ENCODE results near the gene CKLF.
"Not testable (repeated sequence)": the region's sequence is repeated elsewhere in the genome, so short reads cannot be mapped to it uniquely, and the experiment has no call there.

The CKLF gene

GRCh38 chr16:66552286-66553177 is at the start of gene CKLF:
TSS of gene CKLF (plus strand) at chr16:66552576. CDS start at chr16:66552716, 140 bp downstream.
- no peak for DNase-seq

- no peak for DNase-seq
Measured at GRCh38 chr16:66503030-66503429, 49.3 kb upstream of the CKLF start.

- no peak for DNase-seq
Measured at GRCh38 chr16:66503612-66504011, 48.8 kb upstream of the CKLF start.

- no peak for DNase-seq
Measured at GRCh38 chr16:66507731-66508239, 44.6 kb upstream of the CKLF start.

- no peak for DNase-seq
Measured at GRCh38 chr16:66508248-66508913, 44.0 kb upstream of the CKLF start.

GRCh38 chr16:66508914-66509496 is 43.4 kb upstream of the CKLF start:
- DNase-seq: no peak

- DNase-seq: no peak
Measured at GRCh38 chr16:66509576-66509975, 42.8 kb upstream of the CKLF start.

- DNase-seq: no peak
Measured at GRCh38 chr16:66510298-66510697, 42.1 kb upstream of the CKLF start.

- DNase-seq: no peak
Measured at GRCh38 chr16:66510711-66511601, 41.4 kb upstream of the CKLF start.

- no peak for DNase-seq
Measured at GRCh38 chr16:66511602-66512271, 40.6 kb upstream of the CKLF start.

- no peak for DNase-seq
Measured at GRCh38 chr16:66512272-66513110, 39.9 kb upstream of the CKLF start.

- no peak for DNase-seq
Measured at GRCh38 chr16:66513111-66513723, 39.2 kb upstream of the CKLF start.

- not testable (repeated sequence) for DNase-seq
Measured at GRCh38 chr16:66514391-66514790, 38.0 kb upstream of the CKLF start.

- DNase-seq: not testable (repeated sequence)
Measured at GRCh38 chr16:66514980-66515595, 37.3 kb upstream of the CKLF start.

- no peak for DNase-seq
Measured at GRCh38 chr16:66515596-66516508, 36.5 kb upstream of the CKLF start.

- DNase-seq: no peak
Measured at GRCh38 chr16:66516509-66516807, 35.9 kb upstream of the CKLF start.

- DNase-seq: no peak
Measured at GRCh38 chr16:66516808-66517585, 35.4 kb upstream of the CKLF start.

GRCh38 chr16:66517586-66518263 is 34.7 kb upstream of the CKLF start:
- no peak for DNase-seq

All from cortex of kidney (tissue), 1 donor.